ENCODE results near the gene BRIP1. TPM values are rescaled to one million over a fixed set of nuclear protein-coding genes. Genes with fewer than 3 reads are reported as not detected.

Gene BRIP1
- total and polyA plus RNA-seq, 2 experiments from 2014 or later: 8.0 to 23.1 TPM

DNA sequence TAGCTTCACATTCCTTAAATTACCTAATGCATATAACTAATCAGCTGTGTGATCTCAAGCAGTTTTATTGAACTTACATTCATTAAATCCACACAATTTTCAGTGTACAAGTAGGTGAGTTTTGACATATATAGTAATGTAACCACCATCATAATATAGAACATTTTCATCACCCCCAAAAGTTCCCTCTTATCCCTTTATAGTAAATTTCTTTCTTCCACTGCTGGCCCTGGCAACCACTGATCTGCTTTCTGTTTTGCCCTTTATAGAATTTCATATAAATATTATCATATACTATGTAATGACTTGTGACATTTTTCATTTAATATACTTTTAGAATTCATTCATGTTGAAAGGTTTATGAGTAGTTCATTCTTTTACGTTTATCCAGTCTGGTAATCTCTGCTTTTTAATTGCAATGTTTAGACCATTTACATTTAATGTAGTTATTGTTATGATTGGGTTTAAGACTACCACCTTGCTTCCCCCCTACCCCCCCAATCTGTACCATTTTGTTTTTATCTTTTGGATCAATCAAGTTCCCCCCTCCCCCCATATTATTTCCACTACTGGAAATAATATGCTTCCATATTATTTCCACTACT, 147.0 kb downstream of the BRIP1 start (continued):
- TF ChIP-seq, protein P1, sequence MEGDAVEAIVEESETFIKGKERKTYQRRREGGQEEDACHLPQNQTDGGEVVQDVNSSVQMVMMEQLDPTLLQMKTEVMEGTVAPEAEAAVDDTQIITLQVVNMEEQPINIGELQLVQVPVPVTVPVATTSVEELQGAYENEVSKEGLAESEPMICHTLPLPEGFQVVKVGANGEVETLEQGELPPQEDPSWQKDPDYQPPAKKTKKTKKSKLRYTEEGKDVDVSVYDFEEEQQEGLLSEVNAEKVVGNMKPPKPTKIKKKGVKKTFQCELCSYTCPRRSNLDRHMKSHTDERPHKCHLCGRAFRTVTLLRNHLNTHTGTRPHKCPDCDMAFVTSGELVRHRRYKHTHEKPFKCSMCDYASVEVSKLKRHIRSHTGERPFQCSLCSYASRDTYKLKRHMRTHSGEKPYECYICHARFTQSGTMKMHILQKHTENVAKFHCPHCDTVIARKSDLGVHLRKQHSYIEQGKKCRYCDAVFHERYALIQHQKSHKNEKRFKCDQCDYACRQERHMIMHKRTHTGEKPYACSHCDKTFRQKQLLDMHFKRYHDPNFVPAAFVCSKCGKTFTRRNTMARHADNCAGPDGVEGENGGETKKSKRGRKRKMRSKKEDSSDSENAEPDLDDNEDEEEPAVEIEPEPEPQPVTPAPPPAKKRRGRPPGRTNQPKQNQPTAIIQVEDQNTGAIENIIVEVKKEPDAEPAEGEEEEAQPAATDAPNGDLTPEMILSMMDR (conservative IDR thresholded peaks at IDR 0.05; ENCODE audit: low read depth in 2 of 2): no peak
- TF ChIP-seq POLR2AphosphoS5 (IDR thresholded peaks at IDR 0.05; ENCODE audit: low read depth): no peak
- TF ChIP-seq, protein P2, sequence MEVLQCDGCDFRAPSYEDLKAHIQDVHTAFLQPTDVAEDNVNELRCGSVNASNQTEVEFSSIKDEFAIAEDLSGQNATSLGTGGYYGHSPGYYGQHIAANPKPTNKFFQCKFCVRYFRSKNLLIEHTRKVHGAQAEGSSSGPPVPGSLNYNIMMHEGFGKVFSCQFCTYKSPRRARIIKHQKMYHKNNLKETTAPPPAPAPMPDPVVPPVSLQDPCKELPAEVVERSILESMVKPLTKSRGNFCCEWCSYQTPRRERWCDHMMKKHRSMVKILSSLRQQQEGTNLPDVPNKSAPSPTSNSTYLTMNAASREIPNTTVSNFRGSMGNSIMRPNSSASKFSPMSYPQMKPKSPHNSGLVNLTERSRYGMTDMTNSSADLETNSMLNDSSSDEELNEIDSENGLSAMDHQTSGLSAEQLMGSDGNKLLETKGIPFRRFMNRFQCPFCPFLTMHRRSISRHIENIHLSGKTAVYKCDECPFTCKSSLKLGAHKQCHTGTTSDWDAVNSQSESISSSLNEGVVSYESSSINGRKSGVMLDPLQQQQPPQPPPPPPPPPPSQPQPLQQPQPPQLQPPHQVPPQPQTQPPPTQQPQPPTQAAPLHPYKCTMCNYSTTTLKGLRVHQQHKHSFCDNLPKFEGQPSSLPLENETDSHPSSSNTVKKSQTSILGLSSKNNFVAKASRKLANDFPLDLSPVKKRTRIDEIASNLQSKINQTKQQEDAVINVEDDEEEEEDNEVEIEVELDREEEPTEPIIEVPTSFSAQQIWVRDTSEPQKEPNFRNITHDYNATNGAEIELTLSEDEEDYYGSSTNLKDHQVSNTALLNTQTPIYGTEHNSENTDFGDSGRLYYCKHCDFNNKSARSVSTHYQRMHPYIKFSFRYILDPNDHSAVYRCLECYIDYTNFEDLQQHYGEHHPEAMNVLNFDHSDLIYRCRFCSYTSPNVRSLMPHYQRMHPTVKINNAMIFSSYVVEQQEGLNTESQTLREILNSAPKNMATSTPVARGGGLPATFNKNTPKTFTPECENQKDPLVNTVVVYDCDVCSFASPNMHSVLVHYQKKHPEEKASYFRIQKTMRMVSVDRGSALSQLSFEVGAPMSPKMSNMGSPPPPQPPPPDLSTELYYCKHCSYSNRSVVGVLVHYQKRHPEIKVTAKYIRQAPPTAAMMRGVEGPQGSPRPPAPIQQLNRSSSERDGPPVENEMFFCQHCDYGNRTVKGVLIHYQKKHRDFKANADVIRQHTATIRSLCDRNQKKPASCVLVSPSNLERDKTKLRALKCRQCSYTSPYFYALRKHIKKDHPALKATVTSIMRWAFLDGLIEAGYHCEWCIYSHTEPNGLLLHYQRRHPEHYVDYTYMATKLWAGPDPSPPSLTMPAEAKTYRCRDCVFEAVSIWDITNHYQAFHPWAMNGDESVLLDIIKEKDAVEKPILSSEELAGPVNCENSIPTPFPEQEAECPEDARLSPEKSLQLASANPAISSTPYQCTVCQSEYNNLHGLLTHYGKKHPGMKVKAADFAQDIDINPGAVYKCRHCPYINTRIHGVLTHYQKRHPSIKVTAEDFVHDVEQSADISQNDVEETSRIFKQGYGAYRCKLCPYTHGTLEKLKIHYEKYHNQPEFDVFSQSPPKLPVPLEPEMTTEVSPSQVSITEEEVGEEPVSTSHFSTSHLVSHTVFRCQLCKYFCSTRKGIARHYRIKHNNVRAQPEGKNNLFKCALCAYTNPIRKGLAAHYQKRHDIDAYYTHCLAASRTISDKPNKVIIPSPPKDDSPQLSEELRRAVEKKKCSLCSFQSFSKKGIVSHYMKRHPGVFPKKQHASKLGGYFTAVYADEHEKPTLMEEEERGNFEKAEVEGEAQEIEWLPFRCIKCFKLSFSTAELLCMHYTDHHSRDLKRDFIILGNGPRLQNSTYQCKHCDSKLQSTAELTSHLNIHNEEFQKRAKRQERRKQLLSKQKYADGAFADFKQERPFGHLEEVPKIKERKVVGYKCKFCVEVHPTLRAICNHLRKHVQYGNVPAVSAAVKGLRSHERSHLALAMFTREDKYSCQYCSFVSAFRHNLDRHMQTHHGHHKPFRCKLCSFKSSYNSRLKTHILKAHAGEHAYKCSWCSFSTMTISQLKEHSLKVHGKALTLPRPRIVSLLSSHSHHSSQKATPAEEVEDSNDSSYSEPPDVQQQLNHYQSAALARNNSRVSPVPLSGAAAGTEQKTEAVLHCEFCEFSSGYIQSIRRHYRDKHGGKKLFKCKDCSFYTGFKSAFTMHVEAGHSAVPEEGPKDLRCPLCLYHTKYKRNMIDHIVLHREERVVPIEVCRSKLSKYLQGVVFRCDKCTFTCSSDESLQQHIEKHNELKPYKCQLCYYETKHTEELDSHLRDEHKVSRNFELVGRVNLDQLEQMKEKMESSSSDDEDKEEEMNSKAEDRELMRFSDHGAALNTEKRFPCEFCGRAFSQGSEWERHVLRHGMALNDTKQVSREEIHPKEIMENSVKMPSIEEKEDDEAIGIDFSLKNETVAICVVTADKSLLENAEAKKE (CRISPR knock-in tag; IDR thresholded peaks at IDR 0.05): no peak
- TF ChIP-seq EZH2 (IDR thresholded peaks at IDR 0.05; ENCODE audit: low read depth, unreplicated experiment): no peak

DNA sequence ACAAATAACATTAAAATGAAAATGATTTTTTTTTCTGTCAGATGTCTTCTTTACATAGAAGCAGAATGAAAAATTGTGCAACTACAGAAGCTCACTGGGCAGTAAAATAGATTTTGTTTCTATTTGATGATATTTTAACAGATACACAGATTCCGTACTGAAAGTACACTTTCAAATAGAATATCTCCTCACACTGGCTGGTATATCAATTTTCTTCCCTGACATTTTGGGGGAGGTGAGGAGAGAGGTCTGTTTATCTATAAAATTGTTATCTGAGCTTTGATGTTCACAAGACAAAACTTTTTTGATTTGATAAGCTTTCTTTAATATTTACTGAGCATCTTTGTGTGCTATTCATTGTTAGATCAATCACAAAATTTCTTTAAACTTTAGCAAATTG, 148.0 kb downstream of the BRIP1 start:
- Mint-ChIP-seq H3K4me1 (no peaks in the 10 kb centered on the region), H3K4me3 (no peak overlapping the region), H3K36me3 (ENCODE audit: low read depth) (peaks cover 42% of the 10 kb centered on the region; the same call in 2 of the 3 replicates), H3K27ac (no peak overlapping the region), H3K9me3 (peaks cover 24% of the 10 kb centered on the region), H3K27me3 (ENCODE audit: insufficient read depth, low read depth, poor library complexity) (peaks cover 1% of the 10 kb centered on the region)
- H3K36me3 ChIP-seq (ENCODE audit: insufficient read depth): peaks cover 13% of the 10 kb centered on the region
- H3K9me2 ChIP-seq (ENCODE audit: insufficient read depth): no peaks in the 10 kb centered on the region
- H4K20me1 ChIP-seq (replicated peaks; ENCODE audit: insufficient read depth): no peaks in the 10 kb centered on the region
- no peak for ATAC-seq
- H3K4me3 ChIP-seq: no peak overlapping the region
- no peaks in the 10 kb centered on the region for H3K79me2 ChIP-seq (replicated peaks; ENCODE audit: insufficient read depth)
- no peak overlapping the region for H3K27ac ChIP-seq (ENCODE audit: low read depth)
- no peaks in the 10 kb centered on the region for H3K4me1 ChIP-seq (ENCODE audit: insufficient read depth)
- H2AFZ ChIP-seq: no peak overlapping the region
- no peak overlapping the region for H3K4me2 ChIP-seq
- no peaks in the 10 kb centered on the region for H3F3A ChIP-seq (replicated peaks; ENCODE audit: low read depth)
- H3K27me3 ChIP-seq (ENCODE audit: insufficient read depth): no peaks in the 10 kb centered on the region
- no peak for DNase-seq (ENCODE audit: low spot score)
- TF ChIP-seq EZH2 (IDR thresholded peaks at IDR 0.05; ENCODE audit: low read depth, unreplicated experiment) (no peak), POLR2AphosphoS5 (IDR thresholded peaks at IDR 0.05; ENCODE audit: low read depth) (no peak), NANOG (IDR thresholded peaks at IDR 0.05; ENCODE audit: borderline replicate concordance) (no peak), ZNF331 (CRISPR knock-in tag; IDR thresholded peaks at IDR 0.05; ENCODE audit: low read depth) (no peak), EZH2phosphoT487 (IDR thresholded peaks at IDR 0.05; ENCODE audit: unreplicated experiment) (no peak)
- TF ChIP-seq, protein P3, sequence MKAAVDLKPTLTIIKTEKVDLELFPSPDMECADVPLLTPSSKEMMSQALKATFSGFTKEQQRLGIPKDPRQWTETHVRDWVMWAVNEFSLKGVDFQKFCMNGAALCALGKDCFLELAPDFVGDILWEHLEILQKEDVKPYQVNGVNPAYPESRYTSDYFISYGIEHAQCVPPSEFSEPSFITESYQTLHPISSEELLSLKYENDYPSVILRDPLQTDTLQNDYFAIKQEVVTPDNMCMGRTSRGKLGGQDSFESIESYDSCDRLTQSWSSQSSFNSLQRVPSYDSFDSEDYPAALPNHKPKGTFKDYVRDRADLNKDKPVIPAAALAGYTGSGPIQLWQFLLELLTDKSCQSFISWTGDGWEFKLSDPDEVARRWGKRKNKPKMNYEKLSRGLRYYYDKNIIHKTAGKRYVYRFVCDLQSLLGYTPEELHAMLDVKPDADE (IDR thresholded peaks at IDR 0.05): no peak
- TF ChIP-seq, protein P4, sequence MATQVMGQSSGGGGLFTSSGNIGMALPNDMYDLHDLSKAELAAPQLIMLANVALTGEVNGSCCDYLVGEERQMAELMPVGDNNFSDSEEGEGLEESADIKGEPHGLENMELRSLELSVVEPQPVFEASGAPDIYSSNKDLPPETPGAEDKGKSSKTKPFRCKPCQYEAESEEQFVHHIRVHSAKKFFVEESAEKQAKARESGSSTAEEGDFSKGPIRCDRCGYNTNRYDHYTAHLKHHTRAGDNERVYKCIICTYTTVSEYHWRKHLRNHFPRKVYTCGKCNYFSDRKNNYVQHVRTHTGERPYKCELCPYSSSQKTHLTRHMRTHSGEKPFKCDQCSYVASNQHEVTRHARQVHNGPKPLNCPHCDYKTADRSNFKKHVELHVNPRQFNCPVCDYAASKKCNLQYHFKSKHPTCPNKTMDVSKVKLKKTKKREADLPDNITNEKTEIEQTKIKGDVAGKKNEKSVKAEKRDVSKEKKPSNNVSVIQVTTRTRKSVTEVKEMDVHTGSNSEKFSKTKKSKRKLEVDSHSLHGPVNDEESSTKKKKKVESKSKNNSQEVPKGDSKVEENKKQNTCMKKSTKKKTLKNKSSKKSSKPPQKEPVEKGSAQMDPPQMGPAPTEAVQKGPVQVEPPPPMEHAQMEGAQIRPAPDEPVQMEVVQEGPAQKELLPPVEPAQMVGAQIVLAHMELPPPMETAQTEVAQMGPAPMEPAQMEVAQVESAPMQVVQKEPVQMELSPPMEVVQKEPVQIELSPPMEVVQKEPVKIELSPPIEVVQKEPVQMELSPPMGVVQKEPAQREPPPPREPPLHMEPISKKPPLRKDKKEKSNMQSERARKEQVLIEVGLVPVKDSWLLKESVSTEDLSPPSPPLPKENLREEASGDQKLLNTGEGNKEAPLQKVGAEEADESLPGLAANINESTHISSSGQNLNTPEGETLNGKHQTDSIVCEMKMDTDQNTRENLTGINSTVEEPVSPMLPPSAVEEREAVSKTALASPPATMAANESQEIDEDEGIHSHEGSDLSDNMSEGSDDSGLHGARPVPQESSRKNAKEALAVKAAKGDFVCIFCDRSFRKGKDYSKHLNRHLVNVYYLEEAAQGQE (IDR thresholded peaks at IDR 0.05; ENCODE audit: unreplicated experiment): no peak
- TF ChIP-seq, protein P1 (conservative IDR thresholded peaks at IDR 0.05; ENCODE audit: low read depth in 2 of 2): no peak

Measured in GM23338 (cell line).